HG03439 (cell line): ENCODE data around the gene NXPH3.

Source experiments
- ATAC-seq: cut with Tn5 transposase; IDR thresholded peaks from one replicate; pipeline ENCODE4 v1.9.1; 2021; ENCODE audit warnings: mild to moderate bottlenecking, moderate library complexity; ENCODE audit not compliant: unreplicated experiment

The NXPH3 gene

DNA sequence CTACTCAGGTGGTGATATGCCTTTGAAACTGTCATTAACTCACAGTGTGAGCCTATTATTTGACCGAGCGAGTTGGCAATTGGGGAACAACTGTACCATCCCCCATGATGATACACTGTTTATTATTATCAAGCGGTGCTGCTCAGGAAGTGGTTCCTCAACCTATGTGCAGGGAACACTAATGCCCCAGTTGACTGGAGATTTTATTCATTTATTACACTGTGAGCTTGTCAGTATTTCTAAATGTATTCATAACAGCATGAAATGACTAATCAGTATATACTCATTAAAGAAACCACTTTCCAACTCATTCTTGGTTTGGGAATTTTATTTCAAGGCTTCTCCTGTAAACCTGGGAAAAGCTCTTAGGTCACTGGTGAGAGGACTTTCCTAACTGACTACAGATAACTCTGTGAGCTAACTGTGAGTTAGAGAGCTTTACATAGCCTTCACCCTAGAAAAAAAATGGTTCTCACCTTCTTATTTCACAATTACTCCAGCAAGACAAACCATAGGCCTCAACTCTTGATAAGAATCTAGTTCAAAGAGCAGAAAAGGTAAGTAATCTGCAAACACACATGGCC, 42.4 kb downstream of the NXPH3 start:
- ATAC-seq: no peak

DNA sequence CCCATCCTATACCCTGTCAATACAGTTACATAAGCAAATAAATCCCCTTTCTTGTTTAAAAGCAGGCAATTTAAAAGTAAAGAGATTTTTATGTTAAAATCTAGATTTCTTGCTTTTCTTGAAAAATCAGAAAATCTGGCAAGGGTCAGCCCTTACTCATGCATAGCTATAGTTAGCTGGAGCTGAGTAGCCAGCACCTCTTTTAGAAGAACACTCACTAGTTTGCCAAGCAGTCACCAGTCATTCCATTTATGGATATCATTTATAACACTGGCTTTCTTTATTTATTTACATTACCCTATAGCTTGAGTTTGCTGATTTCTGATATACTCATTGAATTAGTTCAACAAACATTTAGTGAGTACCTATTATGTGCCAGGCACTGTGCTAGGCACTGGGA, 45.7 kb downstream of the NXPH3 start:
- no peak for ATAC-seq

DNA sequence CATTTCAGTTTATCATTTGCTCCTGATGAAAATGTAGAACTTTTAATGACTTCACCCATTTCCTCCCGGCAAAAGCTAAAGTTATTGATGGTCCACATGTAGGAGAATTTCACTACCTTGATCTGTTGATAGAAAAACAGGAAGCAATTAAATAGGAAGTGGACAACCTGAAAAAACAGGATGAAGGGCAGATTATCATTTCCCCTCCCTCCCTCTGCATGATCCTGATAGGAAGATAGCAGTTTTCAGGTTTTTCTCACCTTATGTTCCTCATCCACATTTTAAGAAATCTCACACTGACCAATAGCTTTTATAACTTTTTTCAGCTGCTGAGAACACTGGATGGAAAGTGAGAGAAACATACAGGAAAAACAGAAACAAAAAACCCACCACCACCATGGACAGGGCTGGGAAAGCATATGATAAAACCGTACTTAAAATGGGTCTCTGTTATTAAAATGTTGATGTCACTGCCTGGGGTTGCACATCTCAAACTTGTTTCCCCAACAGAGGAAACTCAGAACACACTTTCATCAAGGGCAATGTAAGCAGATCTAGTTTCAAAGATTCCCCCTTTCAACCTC, 46.4 kb downstream of the NXPH3 start:
- ATAC-seq: no peak

DNA sequence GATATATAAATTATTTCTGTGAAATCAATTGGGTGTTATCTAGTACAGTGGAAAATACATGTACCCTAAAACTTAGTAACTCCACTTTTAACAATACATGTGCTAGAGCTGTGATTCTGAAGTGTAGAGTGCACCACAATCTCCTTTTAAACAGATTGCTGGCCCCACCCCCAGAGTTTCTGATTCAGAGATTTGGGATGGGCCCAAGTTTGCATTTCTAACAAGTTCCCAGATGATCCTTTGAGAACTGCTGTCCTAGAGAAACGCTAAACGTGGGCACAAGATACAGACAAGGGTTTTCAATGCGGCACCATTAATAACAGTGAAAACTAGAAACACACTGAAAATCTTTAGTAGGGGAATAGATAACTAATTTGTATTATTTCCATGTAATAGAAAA, 49.2 kb downstream of the NXPH3 start:
- no peak for ATAC-seq

DNA sequence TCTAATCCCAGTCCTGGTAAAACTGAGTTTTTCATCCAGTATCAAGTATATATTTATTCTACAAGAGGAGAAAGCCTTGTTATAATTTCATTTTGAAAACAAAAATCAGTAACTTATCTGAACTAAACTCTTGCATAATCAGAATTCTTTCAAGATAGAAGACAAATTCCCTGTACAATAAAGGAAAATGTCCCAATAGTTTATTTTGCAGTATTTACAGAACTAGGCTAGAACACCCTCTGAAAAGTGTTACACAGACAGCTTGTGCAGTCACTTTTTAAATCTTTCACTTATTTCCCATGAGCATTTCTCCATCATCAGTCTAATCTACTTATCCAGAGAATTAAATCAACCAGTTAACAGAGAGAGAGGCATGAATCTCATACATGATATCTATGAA, 53.8 kb downstream of the NXPH3 start:
- no peak for ATAC-seq

DNA sequence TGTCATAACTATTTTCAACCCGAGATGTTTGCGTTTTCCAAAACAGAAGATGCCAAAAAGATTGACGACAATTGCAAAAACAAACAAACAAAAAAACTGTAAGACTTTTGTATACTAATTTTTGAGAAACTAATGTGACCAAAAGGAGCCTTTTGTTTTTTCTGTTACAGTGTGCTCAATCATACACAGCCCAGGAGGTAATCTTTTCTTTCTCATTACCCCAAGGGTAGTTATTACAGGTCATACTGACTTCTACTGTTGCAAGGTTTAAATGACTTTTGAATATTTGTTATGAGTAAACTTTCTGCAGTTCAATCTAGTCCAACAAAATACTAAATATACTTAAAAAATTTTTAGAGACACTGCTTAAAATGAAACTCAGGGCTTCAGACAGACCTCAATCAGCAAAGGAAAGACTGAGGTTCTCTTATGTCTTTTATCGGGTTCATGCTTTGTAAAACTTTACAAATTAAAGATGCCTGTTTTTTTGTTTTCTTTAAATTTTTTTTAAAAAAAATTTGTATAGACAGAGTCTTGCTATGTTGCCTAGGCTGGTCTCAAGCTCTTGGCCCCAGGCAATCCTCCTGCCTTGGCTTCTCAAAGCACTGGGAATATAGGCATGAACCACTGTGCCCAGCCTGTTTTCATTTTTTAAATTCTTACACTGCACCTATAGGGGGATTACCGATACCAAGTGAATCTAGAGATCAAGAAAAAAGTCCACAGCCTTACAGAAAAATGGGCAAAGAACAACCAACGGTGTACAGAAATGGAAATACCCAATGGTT, 54.6 kb downstream of the NXPH3 start:
- no peak for ATAC-seq

DNA sequence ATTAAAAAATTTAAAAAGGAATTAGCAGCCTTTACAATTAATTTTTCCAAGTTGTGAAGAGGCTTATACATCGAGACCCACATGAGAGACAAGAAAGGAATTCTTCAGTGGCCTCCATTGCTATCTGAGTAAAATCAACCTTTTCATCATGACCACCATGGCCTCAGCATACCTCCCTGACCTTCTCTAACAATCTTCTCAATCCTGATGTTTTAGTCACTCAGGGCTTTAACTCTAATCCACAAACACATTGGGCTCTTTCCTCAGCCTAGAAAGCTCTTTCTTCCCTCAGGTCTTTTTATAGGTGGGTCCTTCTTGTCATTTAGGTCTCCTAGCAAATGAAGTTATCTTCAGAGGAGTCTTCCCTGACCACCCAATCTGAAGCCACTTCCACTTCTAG, 55.8 kb downstream of the NXPH3 start:
- ATAC-seq: no peak
